ENCODE data around the gene CSTB.

The CSTB gene

GRCh38 chr21:43760391-43760958, 15.6 kb downstream of the CSTB start:
- Histone ChIP-seq H3K27me3 (ENCODE audit: control insufficient read depth, insufficient read depth, low read length) (no peaks in the 10 kb centered on the region), H3K4me3 (ENCODE audit: low read depth, low read length) (no peak overlapping the region), H3K9ac (ENCODE audit: low read depth, low read length) (no peak overlapping the region), H3K4me1 (ENCODE audit: control insufficient read depth, insufficient read depth, low read length) (no peaks in the 10 kb centered on the region), H3K9me3 (ENCODE audit: control insufficient read depth, insufficient read depth, low read length) (no peaks in the 10 kb centered on the region), H3K36me3 (ENCODE audit: control insufficient read depth, insufficient read depth, low read length) (peaks cover 29% of the 10 kb centered on the region)

- Histone ChIP-seq H3K27me3 (ENCODE audit: control insufficient read depth, insufficient read depth, low read length) (no peaks in the 10 kb centered on the region), H3K4me1 (ENCODE audit: control insufficient read depth, insufficient read depth, low read length) (no peaks in the 10 kb centered on the region), H3K4me3 (ENCODE audit: low read depth, low read length) (no peak overlapping the region), H3K9me3 (ENCODE audit: control insufficient read depth, insufficient read depth, low read length) (no peaks in the 10 kb centered on the region), H3K9ac (ENCODE audit: low read depth, low read length) (no peak overlapping the region), H3K36me3 (ENCODE audit: control insufficient read depth, insufficient read depth, low read length) (peaks cover 35% of the 10 kb centered on the region)
These were observed 16.5 kb downstream of the CSTB start for GRCh38 chr21:43759651-43760050.

- no peak overlapping the region for H3K4me3 ChIP-seq (ENCODE audit: low read depth, low read length)
- no peaks in the 10 kb centered on the region for H3K4me1 ChIP-seq (ENCODE audit: control insufficient read depth, insufficient read depth, low read length)
- H3K9me3 ChIP-seq (ENCODE audit: control insufficient read depth, insufficient read depth, low read length) = no peaks in the 10 kb centered on the region
- H3K27me3 ChIP-seq (ENCODE audit: control insufficient read depth, insufficient read depth, low read length) = no peaks in the 10 kb centered on the region
- H3K36me3 ChIP-seq (ENCODE audit: control insufficient read depth, insufficient read depth, low read length) = peaks cover 41% of the 10 kb centered on the region
- H3K9ac ChIP-seq (ENCODE audit: low read depth, low read length) = no peak overlapping the region
These were observed 17.3 kb downstream of the CSTB start for GRCh38 chr21:43758811-43759210.

- Histone ChIP-seq H3K4me1 (ENCODE audit: control insufficient read depth, insufficient read depth, low read length) (no peaks in the 10 kb centered on the region), H3K36me3 (ENCODE audit: control insufficient read depth, insufficient read depth, low read length) (peaks cover 47% of the 10 kb centered on the region), H3K27me3 (ENCODE audit: control insufficient read depth, insufficient read depth, low read length) (no peaks in the 10 kb centered on the region), H3K9me3 (ENCODE audit: control insufficient read depth, insufficient read depth, low read length) (no peaks in the 10 kb centered on the region), H3K9ac (ENCODE audit: low read depth, low read length) (no peak overlapping the region), H3K4me3 (ENCODE audit: low read depth, low read length) (no peak overlapping the region)
These were observed 17.9 kb downstream of the CSTB start for GRCh38 chr21:43758111-43758641.

GRCh38 chr21:43757601-43758000, 18.5 kb downstream of the CSTB start:
- Histone ChIP-seq H3K9ac (ENCODE audit: low read depth, low read length) (no peak overlapping the region), H3K4me3 (ENCODE audit: low read depth, low read length) (no peak overlapping the region), H3K36me3 (ENCODE audit: control insufficient read depth, insufficient read depth, low read length) (peaks cover 53% of the 10 kb centered on the region), H3K27me3 (ENCODE audit: control insufficient read depth, insufficient read depth, low read length) (no peaks in the 10 kb centered on the region), H3K9me3 (ENCODE audit: control insufficient read depth, insufficient read depth, low read length) (no peaks in the 10 kb centered on the region), H3K4me1 (ENCODE audit: control insufficient read depth, insufficient read depth, low read length) (no peaks in the 10 kb centered on the region)

GRCh38 chr21:43755820-43756594, 20.1 kb downstream of the CSTB start:
- H3K27me3 ChIP-seq (ENCODE audit: control insufficient read depth, insufficient read depth, low read length) = no peaks in the 10 kb centered on the region
- H3K4me3 ChIP-seq (ENCODE audit: low read depth, low read length) = no peak overlapping the region
- no peaks in the 10 kb centered on the region for H3K4me1 ChIP-seq (ENCODE audit: control insufficient read depth, insufficient read depth, low read length)
- H3K36me3 ChIP-seq (ENCODE audit: control insufficient read depth, insufficient read depth, low read length) = peaks cover 58% of the 10 kb centered on the region
- H3K9me3 ChIP-seq (ENCODE audit: control insufficient read depth, insufficient read depth, low read length) = no peaks in the 10 kb centered on the region
- H3K9ac ChIP-seq (ENCODE audit: low read depth, low read length) = no peak overlapping the region

GRCh38 chr21:43754948-43755781, 20.9 kb downstream of the CSTB start:
- Histone ChIP-seq H3K27me3 (ENCODE audit: control insufficient read depth, insufficient read depth, low read length) (no peaks in the 10 kb centered on the region), H3K4me1 (ENCODE audit: control insufficient read depth, insufficient read depth, low read length) (no peaks in the 10 kb centered on the region), H3K36me3 (ENCODE audit: control insufficient read depth, insufficient read depth, low read length) (peaks cover 55% of the 10 kb centered on the region), H3K9ac (ENCODE audit: low read depth, low read length) (no peak overlapping the region), H3K9me3 (ENCODE audit: control insufficient read depth, insufficient read depth, low read length) (no peaks in the 10 kb centered on the region), H3K4me3 (ENCODE audit: low read depth, low read length) (no peak overlapping the region)

GRCh38 chr21:43753439-43753799, 22.7 kb downstream of the CSTB start:
- H3K9me3 ChIP-seq (ENCODE audit: control insufficient read depth, insufficient read depth, low read length) = no peaks in the 10 kb centered on the region
- no peak overlapping the region for H3K9ac ChIP-seq (ENCODE audit: low read depth, low read length)
- no peaks in the 10 kb centered on the region for H3K27me3 ChIP-seq (ENCODE audit: control insufficient read depth, insufficient read depth, low read length)
- no peak overlapping the region for H3K4me3 ChIP-seq (ENCODE audit: low read depth, low read length)
- H3K4me1 ChIP-seq (ENCODE audit: control insufficient read depth, insufficient read depth, low read length) = no peaks in the 10 kb centered on the region
- H3K36me3 ChIP-seq (ENCODE audit: control insufficient read depth, insufficient read depth, low read length) = peaks cover 56% of the 10 kb centered on the region

GRCh38 chr21:43752758-43753438, 23.2 kb downstream of the CSTB start:
- Histone ChIP-seq H3K4me1 (ENCODE audit: control insufficient read depth, insufficient read depth, low read length) (no peaks in the 10 kb centered on the region), H3K4me3 (ENCODE audit: low read depth, low read length) (no peak overlapping the region), H3K9ac (ENCODE audit: low read depth, low read length) (no peak overlapping the region), H3K36me3 (ENCODE audit: control insufficient read depth, insufficient read depth, low read length) (peaks cover 54% of the 10 kb centered on the region), H3K27me3 (ENCODE audit: control insufficient read depth, insufficient read depth, low read length) (no peaks in the 10 kb centered on the region), H3K9me3 (ENCODE audit: control insufficient read depth, insufficient read depth, low read length) (no peaks in the 10 kb centered on the region)

- no peaks in the 10 kb centered on the region for H3K27me3 ChIP-seq (ENCODE audit: control insufficient read depth, insufficient read depth, low read length)
- H3K4me3 ChIP-seq (ENCODE audit: low read depth, low read length) = no peak overlapping the region
- no peaks in the 10 kb centered on the region for H3K9me3 ChIP-seq (ENCODE audit: control insufficient read depth, insufficient read depth, low read length)
- no peak overlapping the region for H3K9ac ChIP-seq (ENCODE audit: low read depth, low read length)
- peaks cover 55% of the 10 kb centered on the region for H3K36me3 ChIP-seq (ENCODE audit: control insufficient read depth, insufficient read depth, low read length)
- no peaks in the 10 kb centered on the region for H3K4me1 ChIP-seq (ENCODE audit: control insufficient read depth, insufficient read depth, low read length)
These were observed 24.0 kb downstream of the CSTB start for GRCh38 chr21:43751955-43752591.
